NCI-H1694 treated with DMSO at 0.1 percent for 48 hours (cell line): ENCODE measurements around the gene CNN2.
"Not testable (repeated sequence)": the region's sequence is repeated elsewhere in the genome, so short reads cannot be mapped to it uniquely, and the experiment has no call there.

ENCODE experiments used
- DNase-seq: peaks from one replicate; lab custom pipeline; 2025; lab: John Stamatoyannopoulos, UW

Gene CNN2

GRCh38 chr19:1010586-1011510 lies 15.6 kb upstream of the CNN2 start:
- no peak for DNase-seq

GRCh38 chr19:1011831-1012333 lies 14.5 kb upstream of the CNN2 start:
- no peak for DNase-seq

- no peak for DNase-seq
These were observed 14.1 kb upstream of the CNN2 start for GRCh38 chr19:1012334-1012733.

GRCh38 chr19:1013218-1013617 lies 13.2 kb upstream of the CNN2 start:
- DNase-seq = no peak

- no peak for DNase-seq
These were observed 12.0 kb upstream of the CNN2 start for GRCh38 chr19:1014161-1015060.

GRCh38 chr19:1015061-1015781 lies 11.2 kb upstream of the CNN2 start:
- no peak for DNase-seq

- no peak for DNase-seq
These were observed 10.4 kb upstream of the CNN2 start for GRCh38 chr19:1015782-1016646.

GRCh38 chr19:1016647-1017114 lies 9.7 kb upstream of the CNN2 start:
- no peak for DNase-seq

- no peak for DNase-seq
These were observed 9.1 kb upstream of the CNN2 start for GRCh38 chr19:1017115-1017905.

GRCh38 chr19:1017906-1018305 lies 8.5 kb upstream of the CNN2 start:
- no peak for DNase-seq

GRCh38 chr19:1018393-1018792 lies 8.0 kb upstream of the CNN2 start:
- DNase-seq = no peak

- DNase-seq = no peak
These were observed 7.3 kb upstream of the CNN2 start for GRCh38 chr19:1018932-1019615.

- DNase-seq = no peak
These were observed 6.8 kb upstream of the CNN2 start for GRCh38 chr19:1019616-1019961.

- no peak for DNase-seq
These were observed 6.2 kb upstream of the CNN2 start for GRCh38 chr19:1019980-1020867.

GRCh38 chr19:1020868-1021425 lies 5.5 kb upstream of the CNN2 start, which contains the start of gene TMEM259:
Gene TMEM259 (minus strand): TSS chr19:1021123. CDS start chr19:1020996, 127 bp downstream.
- DNase-seq = peak; percentile 96

GRCh38 chr19:1023883-1024188 lies 2.6 kb upstream of the CNN2 start:
- DNase-seq = not testable (repeated sequence)

- not testable (repeated sequence) for DNase-seq
These were observed 1.3 kb upstream of the CNN2 start for GRCh38 chr19:1025080-1025479.
